Smooth muscle cell (in vitro differentiated cells): Measurements from ENCODE around the gene ERICH2. TPM values are rescaled to one million over a fixed set of nuclear protein-coding genes. Genes with fewer than 3 reads are reported as not detected.
A peak's percentile ranks its signal among the peaks of the same experiment; 100 is the strongest.

Experiments used
- DNase-seq: peaks from one replicate; lab custom pipeline; 2025; ENCODE audit not compliant: unreplicated experiment; lab: John Stamatoyannopoulos, UW
- H2AFZ ChIP-seq: fragments of 200-600 bp; sonication (generic); 2 replicates; pipeline ENCODE4 v1.6.0; 2016; ENCODE audit warnings: antibody characterized with exemption, low read depth, mild to moderate bottlenecking
- H3F3A ChIP-seq: fragments of 200-600 bp; sonication (generic); 2 replicates; pipeline ENCODE4 v1.6.0; 2017; ENCODE audit warnings: antibody characterized with exemption, low read depth
- H3K27ac ChIP-seq: fragments of 200-600 bp; sonication (generic); 2 replicates; pipeline ENCODE4 v1.5.1; 2016; ENCODE audit warnings: low read depth, mild to moderate bottlenecking
- H3K27me3 ChIP-seq: fragments of 200-600 bp; sonication (generic); 2 replicates; pipeline ENCODE4 v1.6.1; 2016; ENCODE audit warnings: low read depth, mild to moderate bottlenecking
- H3K36me3 ChIP-seq: fragments of 200-600 bp; sonication (generic); 2 replicates; pipeline ENCODE4 v1.5.1; 2016; ENCODE audit warnings: low read depth
- H3K4me1 ChIP-seq: fragments of 200-600 bp; sonication (generic); 2 replicates; pipeline ENCODE4 v1.5.1; 2016; ENCODE audit warnings: low read depth
- H3K4me2 ChIP-seq: fragments of 200-600 bp; sonication (generic); 2 replicates; pipeline ENCODE4 v1.6.0; 2016; ENCODE audit warnings: mild to moderate bottlenecking
- H3K4me3 ChIP-seq: fragments of 200-600 bp; sonication (generic); 2 replicates; pipeline ENCODE4 v1.5.1; 2016; ENCODE audit warnings: mild to moderate bottlenecking
- H3K79me2 ChIP-seq: fragments of 200-600 bp; sonication (generic); 2 replicates; pipeline ENCODE4 v1.6.0; 2016; ENCODE audit warnings: low read depth, mild to moderate bottlenecking
- H3K9ac ChIP-seq: fragments of 200-600 bp; sonication (generic); 2 replicates; pipeline ENCODE4 v1.6.0; 2016; ENCODE audit warnings: low read depth
- H3K9me3 ChIP-seq: fragments of 200-600 bp; sonication (generic); replicated peaks from 2 replicates; pipeline ENCODE4 v1.5.1; 2016; ENCODE audit warnings: low read depth
- H4K20me1 ChIP-seq: fragments of 200-600 bp; sonication (generic); 2 replicates; pipeline ENCODE4 v1.6.0; 2016; ENCODE audit warnings: low read depth
- CTCF ChIP-seq: fragments of 200-600 bp; sonication (generic); IDR thresholded peaks from 2 replicates; pipeline ENCODE4 v1.5.1; 2017; ENCODE audit warnings: borderline replicate concordance, mild to moderate bottlenecking, antibody characterized with exemption; ENCODE audit not compliant: insufficient read depth, poor library complexity, severe bottlenecking
- WGBS: methylation state at CpG from one replicate; pipeline ENCODE4 v1.1.7; 2016; ENCODE audit warnings: low lambda C conversion rate; 5-methylcytosine and 5-hydroxymethylcytosine counted together
- polyA plus RNA-seq: library from polyadenylated mRNA; unstranded; fragments of >200 nt; fragmentation: Nextera tagmentation; extraction: Ambion mirVana; gene quantifications from 2 replicates; pipeline ENCODE4 v1.2.1, GENCODE V29; 2016
- total RNA-seq: library from RNA; depleted of rRNA; stranded (reverse); fragments of >200 nt; gene quantifications from 2 replicates; pipeline ENCODE4 v1.2.3, GENCODE V29; 2014

ERICH2 gene
- total and polyA plus RNA-seq, 2 experiments from 2014 or later = 1.3 TPM; not detected in 1

- WGBS = 13% methylated on average over 42 of the region's 43 CpGs
- no peak overlapping the region for H3K9ac ChIP-seq
- peaks cover 99% of the 10 kb centered on the region for H3K27me3 ChIP-seq
- H4K20me1 ChIP-seq = no peaks in the 10 kb centered on the region
- no peak overlapping the region for H2AFZ ChIP-seq
- H3K36me3 ChIP-seq = no peaks in the 10 kb centered on the region
- DNase-seq = no peak
- H3K27ac ChIP-seq = no peak overlapping the region
- no peaks in the 10 kb centered on the region for H3K9me3 ChIP-seq
- H3F3A ChIP-seq = no peaks in the 10 kb centered on the region
- H3K4me1 ChIP-seq = peaks cover 47% of the 10 kb centered on the region
- peak overlapping the region; percentile 21 for H3K4me3 ChIP-seq
- no peaks in the 10 kb centered on the region for H3K79me2 ChIP-seq
- peak; percentile 11 for TF ChIP-seq CTCF
- peak overlapping the region; percentile 81 for H3K4me2 ChIP-seq
These were observed 52.3 kb downstream of the ERICH2 start for GRCh38 chr2:170822290-170823087.

DNA sequence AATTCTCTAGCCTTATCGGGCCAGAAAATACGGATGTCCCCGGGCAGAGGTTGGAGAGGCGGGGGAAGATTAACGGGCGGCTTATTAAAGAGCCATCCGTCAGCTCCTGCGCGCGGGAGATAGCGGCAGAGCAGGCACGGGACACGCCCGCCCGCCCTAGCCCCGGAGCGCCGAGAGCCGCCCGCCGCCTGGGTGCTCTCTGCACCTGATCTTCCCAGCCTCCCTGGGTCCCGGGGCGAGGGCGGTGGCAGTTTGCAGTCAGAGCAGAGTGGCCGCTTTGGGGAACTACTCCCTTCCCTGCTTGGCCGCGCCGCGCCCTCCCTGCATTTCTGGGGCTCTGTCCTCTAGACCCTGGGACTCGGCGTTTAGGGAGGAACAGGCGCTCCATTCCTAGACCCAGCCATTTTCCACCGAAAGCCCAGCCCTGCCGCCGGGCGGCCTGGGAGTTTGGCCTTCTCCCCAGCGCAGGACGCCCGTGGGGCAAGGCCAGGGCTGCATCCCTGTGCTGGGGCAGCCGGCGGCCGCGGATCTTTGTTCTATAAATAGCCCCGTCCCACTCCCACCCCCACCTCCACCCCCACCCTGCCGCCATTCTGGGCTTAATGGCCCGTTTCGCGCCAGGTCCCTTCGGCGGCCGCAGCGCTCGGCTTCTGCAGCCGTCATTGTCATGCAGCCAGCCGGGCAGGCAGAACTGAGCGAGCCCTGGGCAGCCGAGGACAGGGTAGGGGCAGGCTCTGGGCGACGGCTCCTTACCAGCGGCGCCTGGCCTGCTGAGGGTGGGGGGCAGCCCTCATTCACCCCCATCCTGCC lies 53.1 kb downstream of the ERICH2 start:
- Histone ChIP-seq H4K20me1 (no peaks in the 10 kb centered on the region), H3K79me2 (no peaks in the 10 kb centered on the region), H3K27me3 (peaks cover 93% of the 10 kb centered on the region), H3K4me2 (peak overlapping the region; percentile 81), H3K27ac (no peak overlapping the region), H3K4me3 (peak overlapping the region; percentile 21), H3K4me1 (peaks cover 43% of the 10 kb centered on the region), H3K36me3 (no peaks in the 10 kb centered on the region), H3F3A (no peaks in the 10 kb centered on the region), H2AFZ (no peak overlapping the region), H3K9ac (no peak overlapping the region), H3K9me3 (no peaks in the 10 kb centered on the region)
- 10% methylated on average over 43 of the region's 61 CpGs for WGBS
- no peak for TF ChIP-seq CTCF
- no peak for DNase-seq

GRCh38 chr2:170823898-170824215 lies 53.7 kb downstream of the ERICH2 start:
- Histone ChIP-seq H4K20me1 (no peaks in the 10 kb centered on the region), H3K4me1 (peaks cover 43% of the 10 kb centered on the region), H3K36me3 (no peaks in the 10 kb centered on the region), H3K27me3 (peaks cover 88% of the 10 kb centered on the region), H3K79me2 (no peaks in the 10 kb centered on the region), H3K27ac (no peak overlapping the region), H2AFZ (no peak overlapping the region), H3K9me3 (no peaks in the 10 kb centered on the region), H3F3A (no peaks in the 10 kb centered on the region), H3K9ac (no peak overlapping the region), H3K4me2 (peak overlapping the region; percentile 81), H3K4me3 (no peak overlapping the region)
- DNase-seq = no peak
- WGBS = 30% methylated on average over 11 of the region's 11 CpGs
- no peak for TF ChIP-seq CTCF
